Activated CD4-positive, alpha-beta T cell treated with anti-CD3 and anti-CD28 coated beads for 1 hour (primary cell): ENCODE results near the gene TMEM145.
A peak's percentile ranks its signal among the peaks of the same experiment; 100 is the strongest.
"Not testable (repeated sequence)": the region's sequence is repeated elsewhere in the genome, so short reads cannot be mapped to it uniquely, and the experiment has no call there.

Experiments used
- DNase-seq: peaks from one replicate; pipeline ENCODE4 v3.0.0-alpha.2; 2020

Gene TMEM145

DNA sequence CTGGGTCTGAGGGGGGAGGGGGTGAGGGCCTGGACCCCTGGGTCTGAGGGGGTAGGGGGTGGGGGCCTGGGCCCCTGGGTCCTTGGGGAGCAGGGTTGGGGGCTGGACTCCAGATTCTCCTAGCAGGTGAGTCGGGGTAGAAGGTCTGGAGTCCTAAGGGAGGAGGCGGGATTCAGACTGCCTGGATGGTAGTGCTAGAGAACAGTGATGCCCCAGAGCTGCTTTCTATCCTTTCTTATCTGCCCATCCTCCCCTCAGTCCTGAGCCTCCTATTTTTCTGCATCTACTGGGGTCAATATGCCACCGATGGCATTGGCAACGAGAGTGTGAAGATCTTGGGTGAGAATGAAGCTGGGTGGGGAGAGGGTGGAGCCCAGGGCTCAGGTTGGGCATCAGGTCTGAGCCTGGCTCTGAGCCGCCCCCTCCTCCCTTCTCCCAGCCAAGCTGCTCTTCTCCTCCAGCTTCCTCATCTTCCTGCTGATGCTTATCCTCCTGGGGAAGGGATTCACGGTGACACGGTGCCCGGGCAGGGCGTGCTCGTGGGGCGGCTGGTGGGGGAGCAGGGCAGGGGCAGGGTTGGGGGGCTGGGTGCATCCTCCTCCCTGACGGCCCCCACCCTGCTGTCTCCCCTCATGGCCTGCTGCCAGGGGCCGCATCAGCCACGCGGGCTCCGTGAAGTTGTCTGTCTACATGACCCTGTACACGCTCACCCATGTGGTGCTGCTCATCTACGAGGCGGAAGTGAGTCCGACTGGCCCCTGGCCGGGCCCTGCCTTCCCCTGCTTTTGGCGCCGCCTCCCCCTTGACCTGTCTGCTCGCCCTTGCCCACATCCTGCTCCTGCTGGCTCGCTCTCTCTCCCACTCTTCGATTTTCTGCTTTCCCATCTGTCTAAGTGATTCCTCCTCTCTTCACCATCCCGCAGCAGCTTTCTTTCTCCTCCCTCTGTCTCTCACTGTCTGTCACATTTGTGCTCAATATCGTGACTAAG is 3.4 kb downstream of the TMEM145 start:
- no peak for DNase-seq

DNA sequence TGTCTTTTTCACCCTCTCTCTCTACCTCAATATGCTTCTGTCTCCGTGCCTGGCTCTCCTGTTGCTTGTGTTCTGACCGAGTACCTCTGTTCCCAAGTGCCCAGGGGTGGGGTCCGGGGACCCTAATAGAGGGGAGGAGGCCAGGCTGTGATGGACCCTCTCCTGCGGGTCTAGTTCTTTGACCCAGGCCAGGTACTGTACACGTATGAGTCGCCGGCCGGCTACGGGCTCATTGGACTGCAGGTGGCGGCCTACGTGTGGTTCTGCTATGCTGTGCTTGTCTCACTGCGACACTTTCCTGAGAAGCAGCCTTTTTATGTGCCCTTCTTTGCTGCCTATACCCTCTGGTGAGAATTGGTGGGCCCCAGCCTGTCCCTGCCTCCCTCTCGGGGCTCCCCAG is 4.4 kb downstream of the TMEM145 start:
- DNase-seq: no peak

DNA sequence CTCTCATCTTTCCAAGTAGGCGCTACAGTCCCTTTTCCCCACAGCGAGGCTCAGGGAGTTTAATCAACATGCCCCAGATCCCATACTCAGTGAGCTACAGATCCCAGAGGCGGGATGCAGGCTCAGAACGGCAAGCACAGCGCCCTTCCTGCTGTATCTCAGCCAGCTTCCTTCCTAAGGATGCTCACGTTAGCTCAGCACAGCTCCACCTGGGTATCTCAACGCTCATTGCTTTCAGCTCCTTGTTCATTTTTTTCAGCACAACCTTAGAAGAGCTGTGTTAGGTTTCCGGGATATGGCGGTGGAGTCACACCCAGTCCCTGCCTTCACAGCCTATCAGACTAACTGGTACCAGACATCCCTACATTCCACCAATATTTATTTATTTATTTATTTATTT is 9.2 kb downstream of the TMEM145 start:
- no peak for DNase-seq

DNA sequence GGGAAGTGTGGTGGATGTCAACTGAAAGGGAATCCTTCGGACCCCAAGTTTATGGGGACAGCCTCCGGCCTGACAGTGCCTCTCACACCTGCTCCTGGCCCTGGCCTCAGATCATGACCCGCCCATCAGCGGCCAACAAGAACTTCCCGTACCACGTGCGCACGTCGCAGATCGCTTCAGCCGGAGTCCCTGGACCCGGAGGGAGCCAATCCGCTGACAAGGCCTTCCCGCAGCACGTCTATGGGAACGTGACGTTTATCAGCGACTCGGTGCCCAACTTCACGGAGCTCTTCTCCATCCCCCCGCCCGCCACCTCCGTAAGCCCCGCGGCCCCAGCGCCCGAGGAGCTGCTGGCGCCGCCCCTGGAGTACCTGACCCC is 10.4 kb downstream of the TMEM145 start:
- DNase-seq: no peak

DNA sequence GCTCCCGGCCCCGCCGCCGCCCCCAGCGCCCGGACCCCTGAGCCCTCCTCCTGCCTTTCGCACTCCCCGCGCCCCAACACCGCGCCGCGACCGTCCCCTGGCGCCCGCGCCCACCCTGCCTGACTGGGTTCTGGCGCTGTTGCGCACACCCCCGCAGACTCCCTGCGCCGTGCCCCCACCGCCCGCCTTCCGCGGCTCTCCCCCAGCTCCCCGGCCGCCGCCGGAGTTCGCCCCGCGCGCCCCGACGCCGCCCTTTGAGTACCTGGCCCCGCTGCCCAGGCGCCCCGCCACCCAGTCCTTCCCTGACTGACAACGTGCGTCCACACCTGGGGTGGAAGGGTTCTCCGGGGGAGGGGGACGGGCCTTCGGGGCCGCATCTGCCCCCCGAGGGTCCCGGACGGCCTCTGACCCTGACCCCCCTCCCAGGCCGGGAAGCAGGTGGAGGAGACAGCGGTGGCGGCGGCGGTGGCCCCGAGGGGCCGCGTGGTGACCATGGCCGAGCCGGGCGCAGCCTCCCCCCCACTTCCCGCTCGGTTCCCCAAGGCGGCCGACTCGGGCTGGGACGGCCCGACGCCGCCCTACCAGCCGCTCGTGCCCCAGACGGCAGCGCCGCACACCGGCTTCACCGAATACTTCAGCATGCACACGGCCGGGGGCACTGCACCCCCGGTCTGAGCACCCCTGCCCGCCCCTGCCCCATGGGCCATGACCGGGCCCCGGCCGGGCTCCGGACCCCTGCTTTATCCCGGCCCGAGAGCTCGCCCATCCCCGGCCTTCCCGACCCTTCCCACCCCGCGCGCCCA is 10.9 kb downstream of the TMEM145 start:
- no peak for DNase-seq

DNA sequence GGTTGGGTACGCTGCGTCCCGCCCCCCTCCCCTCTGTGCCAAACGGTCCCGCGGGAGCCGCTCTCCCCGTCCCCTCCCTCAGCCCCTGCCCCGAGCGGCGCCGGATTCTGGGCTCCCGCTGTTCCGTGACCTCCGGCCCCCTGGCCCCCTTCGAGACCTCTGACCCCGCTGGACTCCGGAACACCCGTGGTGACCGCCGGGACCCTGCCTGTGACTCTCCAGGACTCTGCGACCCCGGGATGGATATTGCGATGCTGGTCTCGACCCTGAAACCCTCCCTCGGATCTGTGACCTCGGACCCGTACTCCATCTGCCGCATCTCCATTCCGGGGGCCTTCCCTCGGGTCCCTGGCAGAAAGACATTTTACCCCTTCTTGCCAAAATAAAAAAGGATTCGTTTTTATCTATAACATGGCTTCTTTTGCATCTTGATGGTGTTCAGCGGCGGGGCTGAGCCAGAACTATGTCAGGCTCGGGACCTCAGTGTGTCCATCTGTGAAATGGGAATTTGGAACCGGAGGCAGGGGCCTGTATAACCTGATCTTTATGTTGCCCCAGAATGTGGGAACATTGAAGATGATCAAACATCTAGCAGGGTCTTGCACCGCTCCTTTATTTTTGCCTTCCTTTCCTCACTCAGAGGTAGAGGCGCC is 11.7 kb downstream of the TMEM145 start:
- no peak for DNase-seq

DNA sequence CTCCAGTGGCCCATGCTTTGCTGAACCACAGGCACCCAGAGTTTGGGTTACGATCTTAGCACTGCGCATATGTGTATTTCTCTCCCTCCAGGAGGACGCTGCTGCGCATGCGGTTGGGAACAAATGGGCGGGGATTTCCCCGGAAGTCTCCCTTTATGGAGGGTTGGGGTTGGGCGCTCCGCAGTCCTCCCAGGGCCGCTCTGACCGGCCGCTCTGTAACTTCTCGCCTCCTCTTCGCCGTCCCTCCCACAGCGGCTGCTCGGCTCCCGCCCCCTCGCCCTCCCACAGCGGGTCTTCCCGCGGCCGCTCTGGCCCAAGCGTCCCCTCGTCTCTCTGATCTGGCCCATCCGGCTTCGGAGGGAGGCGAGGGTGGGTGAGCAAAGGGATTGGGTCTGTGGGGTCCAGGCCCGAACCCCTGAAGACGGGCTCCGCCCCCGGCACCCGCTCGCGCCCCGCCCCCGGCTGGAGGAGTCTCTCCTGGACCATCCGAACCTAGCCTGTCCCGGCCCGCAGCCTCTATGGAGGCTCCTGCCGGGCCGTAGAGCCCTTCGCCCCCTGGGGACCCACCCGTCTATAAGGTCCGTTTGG is 12.3 kb downstream of the TMEM145 start, which contains the start of gene MEGF8:
TSS of gene MEGF8 (plus strand) at position 328 of the 588 bp plus-strand sequence. CDS start 609 bp downstream, outside the sequence.
- peak; percentile 98 for DNase-seq

DNA sequence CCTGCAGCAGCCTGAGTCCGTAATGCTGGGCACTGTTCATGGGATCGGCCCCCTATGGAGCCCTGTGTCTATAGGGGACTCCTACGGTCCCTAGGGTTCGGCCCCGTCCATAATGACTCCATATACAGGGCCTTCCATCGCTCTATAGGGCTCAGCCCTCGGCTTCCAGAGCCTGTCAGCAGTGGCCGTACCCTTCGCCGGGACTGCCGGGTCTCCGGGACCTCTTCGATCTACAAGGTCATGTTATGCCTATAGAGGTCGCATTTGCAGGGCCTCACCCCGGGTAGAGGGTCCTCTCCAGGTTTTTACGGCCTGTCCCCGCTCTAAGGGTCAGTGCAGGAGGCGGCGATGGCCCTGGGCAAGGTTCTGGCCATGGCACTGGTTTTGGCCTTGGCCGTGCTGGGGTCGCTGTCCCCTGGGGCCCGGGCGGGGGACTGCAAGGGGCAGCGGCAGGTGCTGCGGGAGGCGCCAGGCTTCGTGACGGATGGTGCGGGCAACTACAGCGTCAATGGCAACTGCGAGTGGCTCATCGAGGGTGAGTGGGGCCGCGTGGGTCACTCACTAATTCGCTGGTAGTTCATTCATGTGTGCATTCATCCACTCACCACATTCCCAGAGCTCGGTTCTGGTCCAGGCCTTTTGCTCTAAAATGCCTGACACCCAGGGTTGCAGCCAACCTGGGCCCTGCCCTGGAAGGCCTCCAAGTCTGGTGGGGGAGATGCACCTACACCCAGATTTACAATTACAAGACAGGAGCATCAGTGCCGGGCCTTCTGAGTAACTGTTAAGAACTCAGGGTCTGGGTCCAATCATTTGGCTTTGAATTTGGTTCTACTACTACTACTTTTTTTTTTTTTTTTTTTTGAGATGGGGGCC is 13.0 kb downstream of the TMEM145 start:
- DNase-seq: peak; percentile 19

DNA sequence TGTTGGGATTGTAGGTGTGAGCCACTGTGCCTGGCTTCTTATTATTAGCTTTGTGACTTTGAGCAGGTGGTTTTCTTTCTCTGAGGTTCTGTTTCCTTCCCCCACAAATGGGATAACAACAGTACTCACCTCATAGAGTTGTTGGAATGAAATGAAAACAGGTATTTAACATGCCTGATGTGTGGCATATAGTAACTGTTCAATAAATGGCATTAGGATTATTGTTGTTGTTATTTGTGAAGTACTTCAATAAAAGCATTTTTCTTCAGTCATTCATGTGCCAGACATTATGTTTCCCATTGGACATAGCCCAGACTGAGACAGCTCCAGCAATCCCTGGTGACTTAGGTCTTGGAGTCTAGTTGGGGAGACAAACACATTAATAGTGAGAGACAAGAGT is 13.9 kb downstream of the TMEM145 start:
- no peak for DNase-seq

DNA sequence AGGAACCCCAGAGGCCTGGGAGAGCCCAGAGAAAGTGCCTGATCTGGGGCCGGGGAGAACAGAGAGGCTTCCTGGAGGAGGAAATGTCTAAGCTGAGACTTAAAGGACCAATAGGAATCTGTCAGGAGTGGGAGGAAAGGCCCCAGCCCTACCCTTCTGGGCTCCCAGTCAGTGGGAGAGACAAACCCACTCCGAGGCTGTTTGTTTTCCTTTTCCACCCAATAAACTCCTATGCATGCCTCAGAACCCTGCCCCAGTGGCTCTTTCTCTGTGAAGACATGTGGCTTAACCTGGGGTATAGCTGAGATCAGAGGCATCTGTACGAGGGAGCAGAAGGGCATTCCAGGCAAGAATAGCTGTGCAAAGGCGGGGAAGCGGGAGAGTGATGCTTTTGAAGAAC is 14.3 kb downstream of the TMEM145 start:
- DNase-seq: no peak

DNA sequence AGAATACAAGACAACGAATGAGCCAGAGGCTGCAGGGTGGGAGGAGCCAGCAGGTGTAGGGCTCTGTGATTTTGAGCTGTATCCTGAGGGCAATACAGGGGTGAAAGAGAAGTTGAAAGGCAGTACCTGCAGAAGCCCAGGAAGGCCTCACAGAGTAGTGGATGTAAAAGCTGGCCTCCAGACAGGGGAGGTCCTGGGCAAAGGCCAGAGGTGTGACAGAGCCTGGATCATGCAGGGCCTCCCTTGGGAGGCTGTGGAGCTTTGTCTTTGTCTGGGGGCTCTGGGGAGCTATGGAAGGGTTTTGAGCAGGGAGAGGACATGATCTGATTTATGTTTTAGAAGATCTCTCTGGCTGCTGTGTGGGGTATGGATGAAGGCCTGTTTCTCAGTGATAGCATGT is 15.0 kb downstream of the TMEM145 start:
- no peak for DNase-seq

DNA sequence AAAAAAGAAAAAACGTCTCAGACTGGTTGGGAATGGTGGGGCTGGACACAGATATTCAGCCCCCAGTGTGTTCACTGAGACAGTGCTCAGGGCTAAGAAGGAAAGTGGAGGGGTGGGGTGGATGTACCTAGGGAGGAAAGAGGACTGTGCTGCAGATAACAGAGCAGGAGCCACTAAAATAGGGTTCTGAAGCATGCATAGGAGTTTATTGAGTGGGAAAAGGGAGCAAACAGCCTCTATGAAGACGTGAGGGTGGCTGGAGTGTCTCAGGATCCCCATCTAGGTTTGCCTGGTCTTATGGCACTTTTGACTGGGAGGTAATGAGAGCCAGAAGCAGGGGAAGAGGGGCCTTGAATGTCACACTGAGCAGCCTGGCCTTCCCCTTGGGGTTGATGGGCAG is 15.7 kb downstream of the TMEM145 start:
- DNase-seq: no peak

DNA sequence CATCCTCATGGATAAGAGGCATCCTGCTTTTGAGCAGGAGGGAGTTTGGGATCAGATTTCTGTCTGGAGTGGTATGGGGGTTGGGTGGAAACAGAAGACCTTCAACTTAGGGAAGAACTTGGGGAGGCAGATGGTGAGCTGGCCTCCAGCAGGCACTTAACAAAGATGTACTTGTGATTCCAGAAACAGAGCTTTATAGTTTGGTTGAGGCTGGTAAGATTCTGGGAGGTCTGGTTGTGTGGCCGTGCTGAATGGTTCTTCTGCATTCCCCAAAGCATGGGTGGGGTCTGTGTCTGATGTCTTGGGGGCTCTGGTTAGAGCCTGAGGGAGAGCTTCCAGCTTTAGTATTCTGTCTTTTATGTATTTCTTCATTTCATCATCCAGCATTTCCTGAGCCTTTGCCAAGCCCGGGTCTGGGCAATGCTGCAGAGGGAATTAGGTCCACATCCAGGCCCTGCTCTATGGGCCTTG is 17.2 kb downstream of the TMEM145 start:
- no peak for DNase-seq

DNA sequence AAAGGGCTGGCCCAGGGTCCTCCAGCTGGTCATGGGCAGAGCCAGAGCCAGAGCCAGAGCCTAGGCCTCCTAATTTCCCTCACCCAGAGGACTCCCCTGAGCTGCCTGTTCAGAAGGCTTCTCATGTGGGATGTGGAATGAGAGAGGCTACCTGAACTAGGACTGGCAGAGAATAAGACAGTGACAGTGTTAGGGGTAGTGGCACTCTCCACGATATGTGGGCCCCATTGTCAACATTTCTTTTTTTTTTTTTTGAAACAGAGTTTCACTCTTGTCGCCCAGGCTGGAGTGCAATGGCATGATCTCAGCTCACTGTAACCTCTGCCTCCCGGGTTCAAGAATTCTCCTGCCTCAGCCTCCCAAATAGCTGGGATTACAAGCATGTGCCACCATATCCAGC is 18.2 kb downstream of the TMEM145 start:
- not testable (repeated sequence) for DNase-seq

DNA sequence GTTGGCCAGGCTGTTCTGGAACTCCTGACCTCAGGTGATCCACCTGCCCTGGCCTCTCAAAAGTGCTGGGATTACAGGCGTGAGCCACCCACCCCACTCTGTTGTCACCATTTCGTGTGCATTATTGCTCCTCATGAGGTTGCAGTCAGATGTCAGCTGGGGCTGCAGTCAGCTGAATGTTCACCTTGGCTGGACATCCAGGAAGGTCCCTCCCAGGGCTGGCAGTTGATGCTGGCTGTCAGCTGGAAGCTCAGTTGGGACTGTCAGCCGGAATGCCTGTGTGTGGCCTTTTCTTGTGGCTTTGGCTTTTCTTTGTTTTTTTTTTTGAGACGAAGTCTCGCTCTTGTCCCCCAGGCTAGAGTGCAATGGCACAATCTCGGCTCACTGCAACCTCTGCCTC is 18.9 kb downstream of the TMEM145 start:
- no peak for DNase-seq

DNA sequence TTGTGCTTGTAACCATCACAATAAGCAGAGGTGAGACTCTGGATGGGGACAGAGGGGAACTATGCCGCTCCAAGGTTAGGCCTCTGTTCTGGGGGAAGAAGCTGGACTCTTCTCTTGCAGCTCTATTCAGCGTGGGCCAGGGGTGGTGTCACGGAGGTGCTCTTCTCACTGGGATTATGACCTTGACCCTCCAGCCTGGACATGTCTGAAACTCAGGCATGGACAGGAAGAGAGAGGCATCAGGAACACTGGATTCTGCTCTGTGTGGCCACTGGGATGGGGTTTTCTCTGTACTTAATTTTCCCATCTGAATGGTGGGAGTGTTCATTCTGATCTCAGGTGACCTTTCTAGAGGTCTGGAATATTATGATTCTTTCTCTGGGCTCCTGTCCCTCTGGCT is 19.9 kb downstream of the TMEM145 start:
- no peak for DNase-seq

DNA sequence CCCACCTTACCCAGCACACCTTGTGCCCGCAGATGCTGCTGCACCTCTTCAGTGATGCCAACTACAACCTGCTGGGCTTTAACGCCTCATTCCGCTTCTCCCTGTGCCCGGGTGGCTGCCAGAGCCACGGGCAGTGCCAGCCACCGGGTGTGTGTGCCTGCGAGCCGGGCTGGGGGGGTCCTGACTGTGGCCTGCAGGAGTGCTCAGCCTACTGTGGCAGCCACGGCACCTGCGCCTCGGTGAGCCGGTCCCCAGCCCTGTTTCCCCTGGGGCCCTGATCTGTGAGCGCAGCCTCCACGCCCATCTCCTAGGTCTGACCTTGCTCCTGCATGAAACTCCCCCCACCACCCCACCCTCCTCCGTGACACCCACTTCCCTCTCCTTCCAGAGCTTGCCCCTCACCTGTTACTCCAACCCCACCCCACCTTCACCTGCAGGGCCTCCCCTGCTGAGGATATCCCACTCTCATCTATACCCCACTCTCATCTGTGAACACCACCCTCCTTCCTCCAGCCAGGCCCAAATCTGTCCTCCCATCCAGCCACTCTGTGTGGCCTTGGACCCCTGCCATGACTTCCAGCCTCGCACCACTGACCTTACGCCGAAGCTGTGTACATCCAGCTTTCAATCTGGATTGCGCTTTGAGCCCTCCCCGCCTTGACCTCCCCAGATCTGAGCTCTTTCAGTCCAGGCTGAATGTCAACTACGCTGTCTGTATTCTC is 21.0 kb downstream of the TMEM145 start:
- DNase-seq: no peak

DNA sequence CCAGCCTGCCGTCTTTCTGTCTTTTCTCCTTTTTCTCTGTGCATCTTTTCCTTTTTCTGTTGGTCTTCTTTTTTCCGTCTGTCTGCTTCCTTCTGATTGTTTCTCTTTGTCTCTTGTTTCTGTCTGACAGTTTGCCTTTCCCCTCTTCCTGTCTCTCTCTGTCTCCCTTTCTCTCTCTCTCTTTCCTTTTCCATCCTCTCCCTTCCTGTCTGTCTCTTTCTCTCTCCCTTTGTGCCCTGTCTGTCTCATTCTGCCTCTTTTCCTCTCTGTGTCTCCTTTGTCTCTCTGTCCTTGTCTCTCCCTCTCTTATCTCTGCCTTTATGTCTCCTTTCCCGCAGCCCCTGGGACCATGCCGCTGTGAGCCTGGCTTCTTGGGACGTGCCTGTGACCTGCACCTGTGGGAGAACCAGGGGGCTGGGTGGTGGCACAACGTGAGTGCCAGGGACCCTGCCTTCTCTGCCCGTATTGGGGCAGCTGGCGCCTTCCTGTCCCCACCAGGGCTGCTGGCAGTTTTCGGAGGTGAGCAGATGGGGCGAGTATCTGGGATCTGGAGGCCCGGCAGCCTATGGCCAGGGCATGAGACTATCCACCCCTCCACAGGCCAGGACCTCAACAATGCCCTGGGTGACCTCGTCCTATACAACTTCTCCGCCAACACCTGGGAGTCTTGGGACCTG is 21.7 kb downstream of the TMEM145 start:
- no peak for DNase-seq

DNA sequence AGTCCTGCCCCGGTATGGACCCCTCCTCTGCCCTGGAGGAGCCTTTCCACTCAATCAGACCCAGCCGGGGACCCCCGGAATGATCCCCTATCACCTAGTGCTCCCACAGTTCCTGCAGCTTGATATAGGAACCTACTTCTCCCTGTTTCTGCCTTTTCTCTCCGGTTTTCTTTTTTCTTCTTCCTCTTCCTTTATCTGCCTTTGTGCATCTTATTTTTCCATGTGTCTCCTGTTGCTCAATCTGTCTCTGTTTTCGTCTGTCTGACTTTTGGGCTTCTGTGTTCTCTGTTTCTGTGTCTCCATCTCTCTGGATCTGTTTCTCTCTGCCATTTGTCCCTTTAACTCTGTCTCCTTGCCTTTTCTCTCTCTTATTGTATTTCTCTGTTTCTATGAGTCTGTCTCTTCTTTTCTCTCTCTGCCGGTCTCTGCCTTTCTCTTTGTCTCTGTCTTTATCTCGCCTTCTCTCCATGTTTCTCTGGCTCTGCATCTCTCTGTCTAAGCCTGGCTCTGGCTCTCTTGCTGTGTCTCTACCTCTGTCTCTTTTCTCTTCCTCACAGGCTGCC is 22.3 kb downstream of the TMEM145 start:
- DNase-seq: no peak

DNA sequence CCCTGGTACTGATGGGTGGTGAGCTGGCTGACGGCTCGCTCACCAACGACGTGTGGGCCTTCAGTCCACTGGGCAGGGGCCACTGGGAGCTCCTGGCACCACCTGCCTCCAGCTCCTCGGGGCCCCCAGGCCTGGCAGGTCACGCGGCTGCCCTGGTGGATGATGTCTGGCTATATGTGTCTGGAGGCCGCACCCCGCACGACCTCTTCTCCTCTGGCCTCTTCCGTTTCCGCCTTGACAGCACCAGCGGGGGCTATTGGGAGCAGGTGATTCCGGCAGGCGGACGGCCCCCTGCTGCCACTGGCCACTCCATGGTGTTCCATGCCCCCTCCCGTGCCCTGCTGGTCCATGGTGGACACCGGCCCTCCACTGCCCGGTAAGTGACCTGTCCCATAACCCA is 22.9 kb downstream of the TMEM145 start:
- no peak for DNase-seq
